Neuron (in vitro differentiated cells): ENCODE data around the gene PIBF1.
"Not testable (repeated sequence)": the region's sequence is repeated elsewhere in the genome, so short reads cannot be mapped to it uniquely, and the experiment has no call there.

ENCODE experiments used
- H2AFZ ChIP-seq: one replicate; pipeline ENCODE4 v1.6.1; 2013; ENCODE audit warnings: low read depth, mild to moderate bottlenecking, inconsistent platforms, low read length, moderate library complexity
- H3K27me3 ChIP-seq: one replicate; pipeline ENCODE4 v1.6.1; 2013; ENCODE audit warnings: low read length; ENCODE audit not compliant: insufficient read depth
- H3K36me3 ChIP-seq: one replicate; pipeline ENCODE4 v1.6.1; 2013; ENCODE audit warnings: low read length; ENCODE audit not compliant: insufficient read depth
- H3K4me1 ChIP-seq: one replicate; pipeline ENCODE4 v1.6.1; 2013; ENCODE audit warnings: low read length; ENCODE audit not compliant: insufficient read depth
- H3K4me3 ChIP-seq: 2 replicates; pipeline ENCODE4 v1.5.1; 2013; ENCODE audit warnings: mild to moderate bottlenecking, low read length, moderate library complexity
- H3K9me3 ChIP-seq: one replicate; pipeline ENCODE4 v1.6.1; 2013; ENCODE audit warnings: low read length

The PIBF1 gene

DNA sequence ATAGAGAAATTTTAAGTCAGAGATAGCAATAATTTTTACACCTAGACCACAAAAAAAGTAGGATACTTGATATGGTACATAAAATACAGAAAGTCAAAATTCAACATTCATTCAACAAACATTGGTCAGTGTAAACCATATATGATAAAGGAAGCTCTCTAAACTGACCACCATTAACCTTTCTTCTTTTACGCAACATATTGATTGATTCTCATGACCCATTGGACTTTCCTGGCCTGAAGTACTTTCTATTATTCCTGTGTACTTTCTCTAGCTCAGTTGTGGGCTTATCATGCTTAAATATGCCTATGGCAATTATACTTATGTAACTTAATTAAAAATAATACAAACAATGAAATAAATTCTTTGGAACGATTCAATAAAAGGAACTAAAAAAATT is 10.7 kb downstream of the PIBF1 start:
- Histone ChIP-seq H3K4me1 (no peaks in the 10 kb centered on the region), H3K9me3 (peaks cover 5% of the 10 kb centered on the region), H3K27me3 (no peaks in the 10 kb centered on the region), H3K36me3 (peaks cover 53% of the 10 kb centered on the region), H3K4me3 (no peak overlapping the region), H2AFZ (no peak overlapping the region)

DNA sequence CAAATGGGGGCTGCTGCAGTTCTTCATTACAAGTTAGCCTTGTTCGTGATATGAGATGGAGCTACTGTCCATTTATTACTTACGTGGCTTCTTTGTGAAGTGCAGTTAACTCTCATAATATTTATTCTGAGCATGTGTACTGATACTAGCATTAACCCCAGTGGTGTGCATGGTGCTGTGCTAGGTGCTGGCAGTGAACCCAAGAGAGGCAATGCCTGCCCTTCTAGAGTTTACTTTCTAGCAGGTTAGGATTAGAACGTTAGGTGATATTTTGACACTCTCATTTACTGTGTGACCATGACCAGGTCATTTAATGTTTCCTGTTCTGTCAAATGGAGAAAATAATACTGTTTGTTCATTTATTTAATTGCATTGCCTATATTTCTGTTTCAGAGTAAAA is 16.9 kb downstream of the PIBF1 start:
- H3K4me1 ChIP-seq: no peaks in the 10 kb centered on the region
- no peak overlapping the region for H2AFZ ChIP-seq
- no peak overlapping the region for H3K4me3 ChIP-seq
- no peaks in the 10 kb centered on the region for H3K27me3 ChIP-seq
- H3K36me3 ChIP-seq: peaks cover 56% of the 10 kb centered on the region
- H3K9me3 ChIP-seq: no peaks in the 10 kb centered on the region

DNA sequence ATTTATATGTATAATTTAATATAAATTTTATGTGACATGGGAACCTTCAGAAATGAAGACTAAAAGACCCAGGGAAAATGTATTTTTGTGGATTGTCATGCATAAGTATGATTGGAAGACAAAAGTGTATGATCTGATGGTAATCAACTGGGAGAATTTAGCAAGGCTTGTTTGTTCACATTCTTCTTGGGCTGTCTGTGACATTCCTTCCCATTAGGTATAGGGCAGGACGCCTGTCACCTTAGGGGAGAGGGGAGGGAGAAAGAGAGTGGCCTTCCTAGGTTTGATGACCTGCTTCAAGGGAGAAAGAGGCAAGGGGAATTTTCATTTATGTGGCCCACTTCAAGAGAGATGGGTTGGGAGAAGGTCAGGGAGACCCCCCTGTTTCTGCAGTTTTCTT is 22.4 kb downstream of the PIBF1 start:
- Histone ChIP-seq H3K36me3 (peaks cover 31% of the 10 kb centered on the region), H3K9me3 (no peaks in the 10 kb centered on the region), H3K4me1 (no peaks in the 10 kb centered on the region), H3K27me3 (no peaks in the 10 kb centered on the region), H2AFZ (no peak overlapping the region), H3K4me3 (no peak overlapping the region)

DNA sequence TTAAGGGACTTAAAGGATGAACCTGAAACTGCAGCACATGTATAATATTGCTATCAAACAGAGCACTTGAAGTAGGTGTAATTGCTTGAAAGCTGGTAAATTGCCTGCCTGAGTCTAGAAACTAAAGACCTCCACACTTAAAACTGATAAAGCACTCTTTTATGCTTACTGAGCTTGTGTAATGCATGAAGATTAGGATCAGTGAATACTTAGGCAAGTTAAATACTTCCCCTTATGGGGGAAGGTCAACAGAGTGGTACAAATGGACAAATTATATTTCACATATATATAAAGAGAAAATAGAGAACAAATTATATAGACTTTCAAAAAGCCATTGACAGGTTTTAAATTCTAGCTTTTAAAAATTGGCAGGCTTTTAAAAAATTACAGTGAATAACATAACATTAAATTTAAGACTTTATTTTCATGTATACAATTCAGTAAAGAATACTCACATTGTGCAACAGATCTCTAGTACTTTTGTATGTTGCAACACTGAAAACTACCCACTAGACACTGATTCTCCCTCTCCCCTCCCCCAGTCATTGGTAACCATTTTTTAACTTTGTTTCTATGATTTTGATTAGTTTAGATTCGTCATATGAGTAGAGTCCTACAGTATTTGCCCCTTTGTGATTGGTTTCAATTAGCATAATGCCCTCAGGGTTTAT is 23.9 kb downstream of the PIBF1 start:
- Histone ChIP-seq H2AFZ (no peak overlapping the region), H3K4me3 (no peak overlapping the region), H3K36me3 (peaks cover 22% of the 10 kb centered on the region), H3K4me1 (no peaks in the 10 kb centered on the region), H3K27me3 (no peaks in the 10 kb centered on the region), H3K9me3 (no peaks in the 10 kb centered on the region)

DNA sequence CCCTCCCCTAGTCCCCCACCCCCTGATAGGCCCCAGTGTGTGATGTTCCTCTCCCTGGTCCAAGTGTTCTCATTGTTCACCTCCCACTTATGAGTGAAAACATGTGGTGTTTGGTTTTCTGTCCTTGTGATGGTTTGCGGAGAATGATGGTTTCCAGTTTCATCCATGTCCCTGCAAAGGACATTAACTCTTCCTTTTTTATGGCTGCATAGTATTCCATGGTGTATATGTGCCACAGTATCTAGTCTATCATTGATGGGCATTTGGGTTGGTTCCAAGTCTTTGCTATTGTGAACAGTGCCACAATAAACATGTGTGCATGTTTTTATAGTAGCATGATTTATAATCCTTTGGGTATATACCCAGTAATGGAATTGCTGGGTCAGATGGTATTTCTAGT is 24.6 kb downstream of the PIBF1 start:
- not testable (repeated sequence) for H3K27me3 ChIP-seq, H2AFZ ChIP-seq, H3K9me3 ChIP-seq, H3K4me3 ChIP-seq, H3K4me1 ChIP-seq
- peaks cover 17% of the 10 kb centered on the region for H3K36me3 ChIP-seq

DNA sequence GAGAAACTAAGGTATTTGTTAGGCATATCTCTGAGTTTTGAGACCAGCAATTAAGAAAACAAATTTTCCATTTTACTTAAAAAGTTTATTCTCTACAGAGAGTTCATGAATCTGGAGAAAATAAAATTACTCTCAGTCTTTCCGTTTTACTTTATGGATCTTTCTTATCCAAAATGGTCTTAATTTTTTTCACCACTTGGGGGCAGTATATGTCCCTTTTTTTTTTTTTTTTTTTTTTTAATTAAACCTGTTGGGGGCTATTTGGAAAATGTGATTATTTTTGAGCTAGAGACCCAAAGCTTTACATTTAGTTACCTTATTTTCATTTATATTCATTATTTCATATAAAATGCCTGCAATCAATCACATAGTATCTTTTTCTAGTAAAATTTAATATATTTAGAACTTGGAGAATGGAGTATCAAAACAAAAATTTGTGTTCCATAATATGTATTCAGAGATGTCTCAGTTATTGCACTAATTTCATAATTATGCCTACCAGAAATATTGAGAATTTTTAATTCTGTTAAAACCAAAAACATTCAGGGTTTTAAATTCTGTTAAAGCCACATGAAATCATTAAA is 27.1 kb downstream of the PIBF1 start:
- H3K4me3 ChIP-seq: no peak overlapping the region
- peaks cover 17% of the 10 kb centered on the region for H3K36me3 ChIP-seq
- H3K27me3 ChIP-seq: no peaks in the 10 kb centered on the region
- H3K9me3 ChIP-seq: no peaks in the 10 kb centered on the region
- H3K4me1 ChIP-seq: no peaks in the 10 kb centered on the region
- H2AFZ ChIP-seq: no peak overlapping the region

DNA sequence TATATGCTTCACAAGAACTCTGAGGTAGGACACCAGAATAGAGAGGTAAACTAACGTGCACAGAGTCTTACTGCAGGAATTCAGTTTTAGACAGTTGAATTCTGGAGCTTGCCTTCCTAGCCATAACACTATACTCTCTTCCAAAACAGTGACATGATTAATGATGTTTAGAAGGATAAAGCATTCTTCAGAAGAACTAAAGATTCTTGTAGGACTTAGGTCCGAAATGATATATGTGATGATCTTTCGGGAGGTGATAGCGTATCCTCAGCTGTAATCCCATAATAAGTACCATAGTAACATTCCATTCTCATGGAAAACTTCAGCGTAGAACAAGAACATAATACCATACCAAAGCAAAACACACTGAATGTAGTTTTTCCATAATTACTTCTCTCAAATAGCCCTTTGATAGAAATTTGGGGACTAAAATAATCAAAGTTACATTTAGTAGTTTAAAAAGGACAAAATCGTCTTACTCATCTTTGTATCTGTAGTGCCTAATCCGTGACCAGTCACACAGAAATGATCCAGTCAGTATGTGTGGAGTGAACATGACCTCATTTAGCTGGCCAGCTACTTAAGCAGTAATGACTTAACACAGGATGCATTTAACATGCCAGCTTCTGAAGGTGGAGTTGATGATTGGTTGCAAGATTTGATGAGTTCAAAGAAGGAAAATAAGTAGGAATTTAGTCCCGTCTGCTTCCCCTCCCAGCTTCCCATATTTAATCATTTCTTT is 38.4 kb downstream of the PIBF1 start:
- Histone ChIP-seq H3K36me3 (peaks cover 46% of the 10 kb centered on the region), H3K27me3 (no peaks in the 10 kb centered on the region), H2AFZ (no peak overlapping the region), H3K4me1 (no peaks in the 10 kb centered on the region), H3K4me3 (no peak overlapping the region), H3K9me3 (no peaks in the 10 kb centered on the region)

DNA sequence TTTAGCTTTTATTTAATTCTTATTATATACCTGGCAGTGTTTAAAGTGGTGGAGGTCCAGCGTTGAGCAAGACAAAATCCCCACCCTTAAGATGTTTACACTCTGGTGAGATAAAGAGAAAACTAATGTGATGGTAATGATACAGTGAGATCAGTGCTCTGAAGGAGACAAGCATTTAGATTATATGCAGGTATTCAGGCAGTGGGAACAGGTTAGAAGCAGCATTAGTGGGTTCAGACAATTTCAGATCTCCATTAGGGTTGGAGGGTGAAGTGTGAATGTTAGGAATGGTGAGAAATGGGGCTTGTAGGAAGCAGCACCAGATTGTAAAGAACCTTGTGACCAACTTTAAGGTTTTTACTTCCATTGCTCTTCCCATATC is 39.0 kb downstream of the PIBF1 start:
- Histone ChIP-seq H3K9me3 (no peaks in the 10 kb centered on the region), H3K4me1 (no peaks in the 10 kb centered on the region), H2AFZ (no peak overlapping the region), H3K36me3 (peaks cover 48% of the 10 kb centered on the region), H3K27me3 (no peaks in the 10 kb centered on the region), H3K4me3 (no peak overlapping the region)

DNA sequence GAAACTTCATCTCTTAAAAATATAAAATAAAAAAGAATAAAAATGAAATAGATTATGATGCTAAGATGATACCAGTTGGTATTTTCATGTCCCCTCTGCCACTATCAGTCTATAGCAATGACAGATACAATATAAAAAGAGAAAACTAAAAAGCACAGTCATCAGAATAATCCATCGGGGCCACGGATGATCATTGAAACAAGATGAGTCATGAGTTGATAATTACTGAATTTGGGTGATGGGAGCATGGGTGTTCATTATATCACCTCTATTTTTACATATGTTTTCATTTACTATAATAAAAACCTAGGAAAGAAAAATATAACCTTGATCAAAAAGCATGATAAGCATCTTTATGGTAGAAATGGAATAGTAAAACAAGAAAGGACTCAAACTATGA is 41.1 kb downstream of the PIBF1 start:
- peaks cover 51% of the 10 kb centered on the region for H3K36me3 ChIP-seq
- H2AFZ ChIP-seq: no peak overlapping the region
- no peaks in the 10 kb centered on the region for H3K27me3 ChIP-seq
- H3K4me3 ChIP-seq: no peak overlapping the region
- no peaks in the 10 kb centered on the region for H3K4me1 ChIP-seq
- no peaks in the 10 kb centered on the region for H3K9me3 ChIP-seq

DNA sequence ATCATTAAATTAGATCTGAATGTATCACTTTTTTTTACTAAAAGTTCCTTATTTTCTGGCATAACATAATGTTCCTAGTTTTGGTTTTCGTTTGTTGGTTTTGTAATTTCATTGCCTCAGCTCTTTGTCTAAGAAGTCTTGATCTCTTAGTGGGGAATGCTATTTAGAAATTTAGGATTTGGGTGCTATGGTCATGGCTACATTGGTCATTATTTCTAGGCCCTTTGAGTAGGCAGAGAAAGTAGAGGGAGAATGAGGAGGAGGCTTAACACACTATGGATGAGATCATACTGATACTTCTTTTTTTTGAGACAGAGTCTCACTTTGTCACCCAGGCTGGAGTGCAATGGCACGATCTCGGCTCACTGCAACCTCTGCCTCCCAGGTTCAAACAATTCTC is 41.8 kb downstream of the PIBF1 start:
- Histone ChIP-seq H3K36me3 (peaks cover 55% of the 10 kb centered on the region), H3K9me3 (no peaks in the 10 kb centered on the region), H2AFZ (no peak overlapping the region), H3K4me3 (no peak overlapping the region), H3K4me1 (no peaks in the 10 kb centered on the region), H3K27me3 (no peaks in the 10 kb centered on the region)

DNA sequence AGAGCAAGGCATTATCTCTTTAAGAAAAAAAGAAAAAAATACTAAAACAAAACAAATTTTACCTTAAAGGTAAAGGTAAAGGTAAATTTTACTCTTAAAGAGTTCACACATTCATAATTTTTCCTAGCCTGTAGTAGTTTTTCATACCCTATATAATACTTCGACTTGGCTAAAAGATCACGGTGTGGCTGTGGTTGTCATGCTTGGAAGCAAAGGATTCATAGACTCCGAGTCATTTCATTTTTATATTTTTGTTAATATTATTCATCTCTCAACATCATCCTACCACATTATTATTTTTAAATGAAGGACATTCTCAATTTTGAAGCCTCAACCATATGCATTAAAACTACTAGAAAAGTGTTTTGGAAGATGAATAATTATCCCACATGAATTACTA is 52.7 kb downstream of the PIBF1 start:
- H2AFZ ChIP-seq: no peak overlapping the region
- no peak overlapping the region for H3K4me3 ChIP-seq
- H3K27me3 ChIP-seq: no peaks in the 10 kb centered on the region
- H3K4me1 ChIP-seq: no peaks in the 10 kb centered on the region
- H3K36me3 ChIP-seq: peaks cover 16% of the 10 kb centered on the region
- peaks cover 2% of the 10 kb centered on the region for H3K9me3 ChIP-seq

DNA sequence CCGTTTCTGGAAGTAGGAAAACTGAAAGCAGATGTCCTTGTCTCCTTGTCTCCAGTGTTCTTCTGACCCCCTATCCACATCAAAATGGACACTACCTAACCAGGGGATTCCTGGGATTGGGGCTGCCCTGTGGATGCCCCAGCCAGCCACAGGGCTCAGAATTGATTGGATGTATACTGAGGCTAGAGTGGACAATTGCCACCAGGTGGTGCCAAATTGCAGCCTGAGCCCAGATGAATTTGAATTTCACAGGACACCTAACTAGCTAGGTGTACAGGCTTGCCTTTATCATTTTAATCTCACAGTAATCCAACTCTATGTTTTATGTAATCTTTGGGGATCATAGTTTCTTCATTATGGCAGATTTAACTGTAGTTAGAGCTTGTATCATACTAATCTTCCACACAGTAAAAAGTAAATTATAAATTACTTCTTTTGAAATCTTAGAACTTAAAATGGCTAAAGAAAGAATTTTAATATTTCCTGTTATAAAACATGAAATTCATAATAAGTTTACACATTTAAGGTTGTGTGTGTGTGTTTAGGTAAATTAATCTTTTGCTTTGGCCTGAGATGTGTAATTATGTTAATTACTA is 58.0 kb downstream of the PIBF1 start:
- Histone ChIP-seq H3K4me3 (no peak overlapping the region), H3K27me3 (no peaks in the 10 kb centered on the region), H3K4me1 (no peaks in the 10 kb centered on the region), H2AFZ (no peak overlapping the region), H3K36me3 (peaks cover 19% of the 10 kb centered on the region), H3K9me3 (no peaks in the 10 kb centered on the region)

DNA sequence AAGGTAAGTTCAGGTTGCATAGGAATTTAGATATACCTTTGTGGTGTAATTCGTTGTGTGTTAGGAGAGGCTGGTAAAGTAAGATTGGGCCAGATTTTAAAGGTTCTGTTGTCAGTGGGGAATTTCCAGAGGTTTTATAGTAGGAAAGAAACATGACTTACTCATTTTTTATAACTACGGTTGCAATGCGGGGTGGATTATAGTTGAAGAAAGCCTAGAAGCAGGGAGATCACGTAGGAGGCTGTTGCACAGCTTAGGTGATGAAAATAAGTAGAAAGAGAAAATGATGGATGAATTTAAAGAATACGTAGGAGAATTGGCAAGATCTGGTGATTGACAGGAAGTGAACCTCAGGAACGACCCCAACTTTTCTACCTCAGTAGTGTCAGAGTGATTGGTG is 61.1 kb downstream of the PIBF1 start:
- Histone ChIP-seq H2AFZ (no peak overlapping the region), H3K4me3 (no peak overlapping the region), H3K36me3 (peaks cover 18% of the 10 kb centered on the region), H3K27me3 (no peaks in the 10 kb centered on the region), H3K4me1 (no peaks in the 10 kb centered on the region), H3K9me3 (no peaks in the 10 kb centered on the region)
